A549 (cell line): Measurements from ENCODE around the gene TMEM60. TPM values are rescaled to one million over a fixed set of nuclear protein-coding genes. Genes with fewer than 3 reads are reported as not detected.

Experiments
- ATAC-seq, 2 experiments: fragments of 200-7000 bp in 1 of 2; fragments of >200 bp in 1 of 2; cut with Nextera tagmentation in 1 of 2; cut with Tn5 transposase in 1 of 2; 3 replicates each; pipeline versions ENCODE4 v1.8.0 to v1.9.1; 2018 to 2020; ENCODE audit warnings: mild to moderate bottlenecking in 1 of 2, moderate library complexity in 1 of 2
- CTCF ChIA-PET: fragments of 300-600 bp; sonication (Branson Sonifier 250); formaldehyde crosslinking; extraction: SDS; loops from one replicate; lab custom pipeline; 2021; ENCODE audit warnings: antibody characterized with exemption, inconsistent platforms; lab: Yijun Ruan, JAX
- POLR2A ChIA-PET: fragments of 350-600 bp; formaldehyde crosslinking; extraction: SDS; loops from one replicate; lab custom pipeline; 2021; ENCODE audit warnings: antibody characterized with exemption, inconsistent platforms; lab: Yijun Ruan, JAX
- DNase-seq, 2 experiments: peaks; one replicate each; pipeline versions ENCODE4 v3.0.0 to v3.0.0-alpha.2; 2011 to 2016; ENCODE audit warnings: low read depth in 1 of 2, low spot score in 1 of 2
- FAIRE-seq: peaks from 2 replicates; lab custom pipeline; 2011; peaks lifted over from hg19 to GRCh38; lab: Jason Lieb, UNC
- H3K27ac ChIP-seq, 2 experiments: fragments of >200 bp; sonication (Bioruptor Twin); formaldehyde crosslinking; 3 replicates each; pipeline ENCODE4 v1.5.1; 2016 to 2017
- H3K4me1 ChIP-seq: fragments of >200 bp; sonication (Bioruptor Twin); formaldehyde crosslinking; 3 replicates; pipeline ENCODE4 v1.6.1; 2016
- H3K4me2 ChIP-seq: fragments of >200 bp; sonication (Bioruptor Twin); formaldehyde crosslinking; 3 replicates; pipeline ENCODE4 v1.6.1; 2016
- H3K4me3 ChIP-seq: fragments of >200 bp; sonication (Bioruptor Twin); formaldehyde crosslinking; 3 replicates; pipeline ENCODE4 v1.5.1; 2016
- H3K9me3 ChIP-seq: fragments of >200 bp; sonication (Bioruptor Twin); formaldehyde crosslinking; 3 replicates; pipeline ENCODE4 v1.6.1; 2016
- CBX2 ChIP-seq: fragments of 200-600 bp; sonication (generic); IDR thresholded peaks from 2 replicates; pipeline ENCODE4 v1.6.1; 2016; ENCODE audit warnings: low read depth, mild to moderate bottlenecking, borderline replicate concordance
- CEBPB ChIP-seq, 2 experiments: fragments of >200 bp in 1 of 2; sonication (Bioruptor Twin) in 1 of 2; formaldehyde crosslinking in 1 of 2; IDR thresholded peaks; 2 replicates each; pipeline ENCODE4 v1.6.1; 2012 to 2016
- CHD2 ChIP-seq: fragments of 150-350 bp; IDR thresholded peaks from 2 replicates; pipeline ENCODE4 v1.6.1; 2014; ENCODE audit warnings: low read length; ENCODE audit not compliant: partially characterized antibody
- ELK1 ChIP-seq: fragments of 150-350 bp; IDR thresholded peaks from 2 replicates; pipeline ENCODE4 v1.6.1; 2014; ENCODE audit warnings: low read depth, mild to moderate bottlenecking, low read length
- ESRRA ChIP-seq: fragments of 150-350 bp; IDR thresholded peaks from 2 replicates; pipeline ENCODE4 v1.6.1; 2014; ENCODE audit warnings: mild to moderate bottlenecking, low read length, borderline replicate concordance
- HDAC2 ChIP-seq: fragments of 200-600 bp; sonication (generic); IDR thresholded peaks from 2 replicates; pipeline ENCODE4 v1.6.1; 2016
- HEYL ChIP-seq: fragments of 250-450 bp; sonication (Bioruptor Pico); IDR thresholded peaks from 2 replicates; pipeline ENCODE4 v1.8.0; 2021; ENCODE audit warnings: mild to moderate bottlenecking, moderate library complexity
- HOXB13 ChIP-seq: fragments of 250-450 bp; sonication (Bioruptor Pico); IDR thresholded peaks from 2 replicates; pipeline ENCODE4 v1.5.0; 2020; ENCODE audit warnings: low read depth, mild to moderate bottlenecking, moderate library complexity
- HOXB5 ChIP-seq: fragments of 250-450 bp; sonication (Bioruptor Pico); IDR thresholded peaks from 2 replicates; pipeline ENCODE4 v1.5.0; 2020; ENCODE audit warnings: mild to moderate bottlenecking, moderate library complexity
- JUN ChIP-seq, 2 experiments: fragments of >200 bp; sonication (Bioruptor Twin); formaldehyde crosslinking; IDR thresholded peaks; 2 replicates in 1 of 2; 3 replicates in 1 of 2; pipeline ENCODE4 v1.6.1; 2016 to 2017
- KDM5A ChIP-seq: fragments of 200-600 bp; sonication (generic); IDR thresholded peaks from 2 replicates; pipeline ENCODE4 v1.6.1; 2016; ENCODE audit warnings: antibody characterized with exemption, mild to moderate bottlenecking
- PBX3 ChIP-seq: IDR thresholded peaks from 2 replicates; pipeline ENCODE4 v1.6.1; 2012
- PHF8 ChIP-seq: fragments of 200-600 bp; sonication (generic); IDR thresholded peaks from 2 replicates; pipeline ENCODE4 v1.6.1; 2016; ENCODE audit warnings: low read depth, mild to moderate bottlenecking, antibody characterized with exemption, moderate library complexity, borderline replicate concordance
- POLR2A ChIP-seq: IDR thresholded peaks from 2 replicates; pipeline ENCODE4 v1.6.1; 2012; ENCODE audit warnings: mild to moderate bottlenecking, low read length
- RAD21 ChIP-seq, 2 experiments: fragments of >200 bp in 1 of 2; sonication (Bioruptor Twin) in 1 of 2; formaldehyde crosslinking in 1 of 2; IDR thresholded peaks in 1 of 2; conservative IDR thresholded peaks in 1 of 2; 2 replicates in 1 of 2; 3 replicates in 1 of 2; pipeline ENCODE4 v1.6.1; 2012 to 2018; ENCODE audit warnings: inconsistent platforms in 1 of 2
- RFX5 ChIP-seq: fragments of 450-650 bp; IDR thresholded peaks from 2 replicates; pipeline ENCODE4 v1.7.1; 2014; ENCODE audit warnings: antibody characterized with exemption, mild to moderate bottlenecking, moderate library complexity
- TFCP2L1 ChIP-seq: fragments of 250-450 bp; sonication (Bioruptor Pico); IDR thresholded peaks from 2 replicates; pipeline ENCODE4 v1.5.0; 2021; ENCODE audit warnings: mild to moderate bottlenecking
- WGBS: methylation state at CpG from one replicate; pipeline ENCODE4 v1.1.6; 2017; ENCODE audit errors: missing lambda C conversion rate; 5-methylcytosine and 5-hydroxymethylcytosine counted together
- polyA plus RNA-seq, 4 experiments: library from polyadenylated mRNA; depleted of rRNA in 3 of 4; stranded (reverse); fragments of >200 nt; fragmentation: RNase III in 1 of 4; extraction: RNeasy Plus Mini Kit Qiagen cat#74134 plus additional on column Dnase treatment in 1 of 4; gene quantifications; 2 replicates in 3 of 4; 3 replicates in 1 of 4; pipeline ENCODE4 v1.2.3, GENCODE V29; 2011 to 2017
- TF ChIP-seq, protein P1 (sequence below): fragments of 250-450 bp; sonication (Bioruptor Pico); IDR thresholded peaks from 2 replicates; pipeline ENCODE4 v1.5.0; 2020; ENCODE audit warnings: low read depth, mild to moderate bottlenecking, moderate library complexity
- TF ChIP-seq, protein P2 (sequence below): fragments of 450-650 bp; IDR thresholded peaks from 2 replicates; pipeline ENCODE4 v1.6.1; 2014; ENCODE audit warnings: antibody characterized with exemption

Gene TMEM60
- polyA plus RNA-seq, 2 of the 4 experiments (the other 2 are of a cell fraction): 33.8 to 54.7 TPM

- no peak for TF ChIP-seq CEBPB (IDR thresholded peaks at IDR 0.05)
- no peak for TF ChIP-seq KDM5A
Measured at GRCh38 chr7:77800158-77800557, 1.9 kb upstream of the TMEM60 start (continued).

- no peak for FAIRE-seq
- Histone ChIP-seq H3K9me3 (no peaks in the 10 kb centered on the region), H3K4me2 (peak overlapping the region; percentile 77), H3K4me3 (peak overlapping the region; percentile 94), H3K27ac (peak overlapping the region; percentile 89 to 90), H3K4me1 (peaks cover 24% of the 10 kb centered on the region)
- ChIA-PET POLR2A (interaction anchor here (0.8 to 1.0 kb wide), 3 partner anchors 12 to 104 kb away, joined by 3 to 5 read pairs (median 4); no protein-coding TSS in a partner anchor), CTCF (interaction anchor here (0.6 to 1.9 kb wide), 15 partner anchors 12 to 335 kb away, joined by 3 to 11 read pairs (median 4); no protein-coding TSS in a partner anchor)
- WGBS: 2% methylated on average over 30 of the region's 55 CpGs
- peak; percentile 25 to 26 for ATAC-seq
- 0 out of 2 replicates have a peak, but pooled peaks have one; percentile 20 for TF ChIP-seq PHF8
- 0 out of 5 replicates have a peak, but pooled peaks of 1 of the 2 experiments have one; percentile 8 for TF ChIP-seq RAD21 (conservative IDR thresholded peaks at IDR 0.05 in 1 of 2, IDR thresholded peaks at IDR 0.05 in 1 of 2)
- no peak for TF ChIP-seq HOXB13 (CRISPR knock-in tag)
- peak; percentile 18 to 29 for DNase-seq
Measured at GRCh38 chr7:77799078-77799964, 1.1 kb upstream of the TMEM60 start.

- Histone ChIP-seq H3K4me2 (peak overlapping the region; percentile 97), H3K9me3 (no peaks in the 10 kb centered on the region), H3K4me1 (peaks cover 24% of the 10 kb centered on the region), H3K4me3 (peak overlapping the region; percentile 98), H3K27ac (peak overlapping the region; percentile 92 to 94)
- ATAC-seq: peak; percentile 47 to 56
- POLR2A ChIA-PET: interaction anchor here (0.5 to 1.4 kb wide), 7 partner anchors 11 to 381 kb away, joined by 3 to 7 read pairs (median 3); partner anchors contain the start of genes GSAP and PTPN12
- WGBS: under 1% methylated on average over 32 of the region's 35 CpGs
- no peak for DNase-seq
- CTCF ChIA-PET: interaction anchor here (0.6 to 1.9 kb wide), 11 partner anchors 11 to 139 kb away, joined by 3 to 11 read pairs (median 4); no protein-coding TSS in a partner anchor
- FAIRE-seq: no peak
- TF ChIP-seq POLR2A (0 out of 2 replicates have a peak, but pooled peaks have one; percentile 20), PHF8 (0 out of 2 replicates have a peak, but pooled peaks have one; percentile 45), CHD2 (no peak), JUN (IDR thresholded peaks at IDR 0.05) (peak; percentile 9 to 25; a peak in 1 of 5 replicates), PBX3 (no peak), CBX2 (no peak), HEYL (no peak), ESRRA (no peak), RFX5 (no peak)
- TF ChIP-seq, protein P1, sequence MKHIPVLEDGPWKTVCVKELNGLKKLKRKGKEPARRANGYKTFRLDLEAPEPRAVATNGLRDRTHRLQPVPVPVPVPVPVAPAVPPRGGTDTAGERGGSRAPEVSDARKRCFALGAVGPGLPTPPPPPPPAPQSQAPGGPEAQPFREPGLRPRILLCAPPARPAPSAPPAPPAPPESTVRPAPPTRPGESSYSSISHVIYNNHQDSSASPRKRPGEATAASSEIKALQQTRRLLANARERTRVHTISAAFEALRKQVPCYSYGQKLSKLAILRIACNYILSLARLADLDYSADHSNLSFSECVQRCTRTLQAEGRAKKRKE (CRISPR knock-in tag): no peak
- TF ChIP-seq, protein P2, sequence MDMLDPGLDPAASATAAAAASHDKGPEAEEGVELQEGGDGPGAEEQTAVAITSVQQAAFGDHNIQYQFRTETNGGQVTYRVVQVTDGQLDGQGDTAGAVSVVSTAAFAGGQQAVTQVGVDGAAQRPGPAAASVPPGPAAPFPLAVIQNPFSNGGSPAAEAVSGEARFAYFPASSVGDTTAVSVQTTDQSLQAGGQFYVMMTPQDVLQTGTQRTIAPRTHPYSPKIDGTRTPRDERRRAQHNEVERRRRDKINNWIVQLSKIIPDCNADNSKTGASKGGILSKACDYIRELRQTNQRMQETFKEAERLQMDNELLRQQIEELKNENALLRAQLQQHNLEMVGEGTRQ: peak; percentile 62; the same call in 1 of the 2 replicates
- TF ChIP-seq, all 56 proteins: peak for 4
Measured at GRCh38 chr7:77797734-77798393, 370 bp downstream of the TMEM60 start.

GRCh38 chr7:77796960-77797359 lies 1.3 kb downstream of the TMEM60 start:
- FAIRE-seq (no peak), ATAC-seq (no peak), DNase-seq (no peak)
- CTCF ChIA-PET: no interaction called here
- TF ChIP-seq HEYL (no peak), ELK1 (no peak), HDAC2 (no peak), HOXB5 (CRISPR knock-in tag) (no peak), TFCP2L1 (CRISPR knock-in tag) (no peak)
- TF ChIP-seq, protein P1 (CRISPR knock-in tag): no peak
- peak overlapping the region; percentile 97 for H3K4me2 ChIP-seq
- no peaks in the 10 kb centered on the region for H3K9me3 ChIP-seq
- H3K27ac ChIP-seq: no peak overlapping the region; a peak in 1 of 6 replicates
- 46% methylated on average over 5 of the region's 5 CpGs for WGBS
- H3K4me1 ChIP-seq: peaks cover 24% of the 10 kb centered on the region
- H3K4me3 ChIP-seq: peak overlapping the region; percentile 98
- POLR2A ChIA-PET: no interaction called here
